Esophagus muscularis mucosa (tissue), 4 donors: ENCODE measurements around the gene POLN. TPM values are rescaled to one million over a fixed set of nuclear protein-coding genes. Genes with fewer than 3 reads are reported as not detected.

Experiments used
- DNase-seq: peaks from one replicate; pipeline ENCODE4 v3.0.0-alpha.2; 2017; ENCODE audit errors: extremely low spot score
- H3K27ac ChIP-seq, 4 donors: fragments of 200-600 bp; sonication (generic); replicated peaks in 1 of 4; 1 replicate in 3 of 4; 2 replicates in 1 of 4; pipeline ENCODE4 v1.5.1; 2016 to 2019; ENCODE audit warnings: mild to moderate bottlenecking in 1 of 4
- H3K27me3 ChIP-seq, 4 donors: fragments of 200-600 bp; sonication (generic); one replicate each; pipeline versions ENCODE4 v1.5.1 to v1.6.0; 2016 to 2019
- H3K36me3 ChIP-seq, 4 donors: fragments of 200-600 bp; sonication (generic); one replicate each; pipeline ENCODE4 v1.5.1; 2016 to 2019
- H3K4me1 ChIP-seq, 4 donors: fragments of 200-600 bp; sonication (generic); one replicate each; pipeline ENCODE4 v1.5.1; 2016 to 2019
- H3K4me3 ChIP-seq, 4 donors: fragments of 200-600 bp; sonication (generic); 1 replicate in 2 of 4; 2 replicates in 2 of 4; pipeline ENCODE4 v1.5.1; 2016 to 2019; ENCODE audit warnings: mild to moderate bottlenecking in 4 of 4, moderate library complexity in 1 of 4
- H3K9me3 ChIP-seq, 4 donors: fragments of 200-600 bp; sonication (generic); 1 replicate in 3 of 4; 2 replicates in 1 of 4; pipeline ENCODE4 v1.5.1; 2016 to 2019
- EP300 ChIP-seq: sonication (generic); formaldehyde crosslinking; IDR thresholded peaks from one replicate; pipeline ENCODE4 v1.6.1; 2017; ENCODE audit warnings: antibody characterized with exemption
- POLR2A ChIP-seq: fragments of 450-650 bp; IDR thresholded peaks from one replicate; pipeline ENCODE4 v1.6.1; 2017; ENCODE audit warnings: antibody characterized with exemption, moderate library complexity, mild to moderate bottlenecking, low read depth
- POLR2AphosphoS5 ChIP-seq, 2 donors: sonication (generic); formaldehyde crosslinking; IDR thresholded peaks; one replicate each; pipeline ENCODE4 v1.6.1; 2017; ENCODE audit warnings: antibody characterized with exemption in 2 of 2
- WGBS: methylation state at CpG from one replicate; pipeline ENCODE4 v1.1.5; 2018; 5-methylcytosine and 5-hydroxymethylcytosine counted together
- intact Hi-C: fragments of 100-400 bp; cut with DNase I; formaldehyde crosslinking; loops from one replicate; pipeline ENCODE4 v1.15.1; 2023
- total RNA-seq, 4 donors: library from RNA; depleted of rRNA; stranded (reverse); fragments of >200 nt; gene quantifications; one replicate each; pipeline versions ENCODE4 v1.1.0 to v1.2.1, GENCODE V29; 2016
- TF ChIP-seq, protein P1 (sequence below), 3 experiments: fragments of 200-600 bp in 2 of 3; fragments of 450-650 bp in 1 of 3; sonication (generic) in 2 of 3; IDR thresholded peaks; one replicate each; pipeline ENCODE4 v1.5.1; 2017 to 2019; ENCODE audit warnings: antibody characterized with exemption in 3 of 3, mild to moderate bottlenecking in 2 of 3, moderate library complexity in 1 of 3

The POLN gene
- total RNA-seq, 4 donors from 2014 or later: 1.2 to 3.3 (median 2.7) TPM

DNA sequence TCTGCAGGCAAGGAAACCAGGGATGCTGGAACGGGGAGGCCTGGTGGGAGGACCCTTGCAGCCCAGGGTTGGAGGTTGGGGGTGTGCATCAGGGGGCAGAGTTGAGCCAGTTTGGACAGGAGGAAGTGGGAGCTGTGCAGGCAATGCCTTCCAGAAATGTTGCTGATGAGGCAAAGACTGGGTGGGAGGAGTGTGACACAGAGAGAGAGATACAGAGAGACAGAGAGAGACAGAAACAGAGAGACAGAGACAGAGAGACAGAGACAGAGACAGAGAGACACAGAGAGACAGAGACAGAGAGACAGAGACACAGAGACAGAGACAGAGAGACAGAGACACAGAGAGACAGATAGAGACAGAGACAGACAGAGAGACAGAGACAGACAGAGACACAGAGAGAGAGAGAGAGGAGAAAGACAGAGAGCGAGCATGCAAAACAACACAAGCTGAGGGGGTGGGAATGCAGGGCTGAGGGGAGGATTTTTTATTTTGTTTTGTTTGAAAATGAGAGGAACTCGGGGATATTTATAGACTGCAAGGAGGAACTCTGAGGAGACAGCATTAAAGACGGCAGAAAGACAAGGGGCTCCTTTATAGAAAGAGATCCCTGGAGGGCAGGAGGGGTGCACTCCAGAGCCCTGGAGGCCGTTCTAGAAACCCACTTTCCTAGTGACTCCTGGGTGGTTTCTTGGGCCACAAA is 1.9 kb upstream of the POLN start:
- intact Hi-C loops: loop anchor here (2.0 to 5.0 kb wide), 3 partner anchors 17 to 218 kb away; partner anchors contain the start of genes CFAP99 and ZFYVE28
- peaks cover 43 to 69% (median 62%) of the 10 kb centered on the region in 4 donors for H3K4me1 ChIP-seq
- 25% methylated on average over 5 of the region's 5 CpGs for WGBS

GRCh38 chr4:2241003-2241402 is 918 bp downstream of the POLN start:
- TF ChIP-seq POLR2AphosphoS5 (IDR thresholded peaks at IDR 0.05): no peak
- no peak for TF ChIP-seq EP300
- no peak for TF ChIP-seq POLR2A
- peak overlapping the region in 3 of 4 donors; percentile 77 to 89 (median 80) for H3K27ac ChIP-seq
- 8% methylated on average over 7 of the region's 7 CpGs for WGBS
- intact Hi-C loops: loop anchor here (5.0 kb wide), 2 partner anchors 176 to 221 kb away; partner anchors contain the start of genes CFAP99 and ZFYVE28
- H3K27me3 ChIP-seq: no peaks in the 10 kb centered on the region
- H3K9me3 ChIP-seq: no peaks in the 10 kb centered on the region
- H3K36me3 ChIP-seq: peaks cover 0 to 20% (median 7%) of the 10 kb centered on the region in 4 donors
- peak overlapping the region; percentile 75 to 94 (median 84) for H3K4me3 ChIP-seq
- peaks cover 51 to 87% (median 81%) of the 10 kb centered on the region in 4 donors for H3K4me1 ChIP-seq
- DNase-seq: no peak

More for the DNA sequence above, 1.9 kb upstream of the POLN start:
- Histone ChIP-seq H3K27ac (peak overlapping the region; percentile 29 to 49 (median 40)), H3K4me3 (no peak overlapping the region), H3K36me3 (peaks cover 5 to 25% (median 22%) of the 10 kb centered on the region in 4 donors), H3K27me3 (no peaks in the 10 kb centered on the region), H3K9me3 (no peaks in the 10 kb centered on the region)
- TF ChIP-seq, protein P1, sequence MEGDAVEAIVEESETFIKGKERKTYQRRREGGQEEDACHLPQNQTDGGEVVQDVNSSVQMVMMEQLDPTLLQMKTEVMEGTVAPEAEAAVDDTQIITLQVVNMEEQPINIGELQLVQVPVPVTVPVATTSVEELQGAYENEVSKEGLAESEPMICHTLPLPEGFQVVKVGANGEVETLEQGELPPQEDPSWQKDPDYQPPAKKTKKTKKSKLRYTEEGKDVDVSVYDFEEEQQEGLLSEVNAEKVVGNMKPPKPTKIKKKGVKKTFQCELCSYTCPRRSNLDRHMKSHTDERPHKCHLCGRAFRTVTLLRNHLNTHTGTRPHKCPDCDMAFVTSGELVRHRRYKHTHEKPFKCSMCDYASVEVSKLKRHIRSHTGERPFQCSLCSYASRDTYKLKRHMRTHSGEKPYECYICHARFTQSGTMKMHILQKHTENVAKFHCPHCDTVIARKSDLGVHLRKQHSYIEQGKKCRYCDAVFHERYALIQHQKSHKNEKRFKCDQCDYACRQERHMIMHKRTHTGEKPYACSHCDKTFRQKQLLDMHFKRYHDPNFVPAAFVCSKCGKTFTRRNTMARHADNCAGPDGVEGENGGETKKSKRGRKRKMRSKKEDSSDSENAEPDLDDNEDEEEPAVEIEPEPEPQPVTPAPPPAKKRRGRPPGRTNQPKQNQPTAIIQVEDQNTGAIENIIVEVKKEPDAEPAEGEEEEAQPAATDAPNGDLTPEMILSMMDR (IDR thresholded peaks at IDR 0.05): peak in 1 of 3 experiments; percentile 29
- TF ChIP-seq POLR2AphosphoS5 (IDR thresholded peaks at IDR 0.05): no peak
- TF ChIP-seq POLR2A: no peak
- no peak for DNase-seq

DNA sequence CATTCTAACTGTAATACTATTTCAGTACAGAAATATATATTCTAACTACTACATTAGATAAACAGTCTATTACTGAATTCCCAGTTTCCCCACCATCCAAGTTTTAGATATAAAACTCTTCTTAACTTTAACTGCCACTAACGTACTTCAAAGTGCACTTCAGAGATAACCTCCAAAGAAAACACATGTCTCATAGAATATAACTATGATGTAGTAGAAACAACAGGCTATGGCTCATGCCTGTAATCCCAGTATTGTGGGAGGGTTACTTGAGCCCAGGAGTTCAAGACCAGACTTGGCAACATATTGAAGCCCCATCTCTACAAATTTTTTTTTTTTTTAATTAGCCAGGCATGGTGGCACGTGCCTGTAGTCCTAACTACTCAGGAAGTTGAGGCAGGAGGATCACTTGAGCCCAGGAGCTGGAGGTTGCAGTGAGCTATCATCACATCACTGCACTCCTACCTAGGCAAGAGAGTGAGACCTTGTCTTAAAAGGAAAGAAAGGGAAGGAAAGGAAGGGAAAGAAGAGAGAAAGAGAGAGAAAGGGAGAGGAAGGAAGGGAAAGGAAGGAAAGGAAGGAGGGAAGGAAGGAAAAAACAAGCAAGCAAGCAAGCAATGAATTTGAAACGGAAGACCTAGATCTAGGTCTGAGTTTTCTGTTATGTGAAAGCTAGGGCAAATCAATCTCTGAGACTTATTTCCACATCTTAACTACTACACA is 4.8 kb downstream of the POLN start:
- Histone ChIP-seq H3K4me1 (peaks cover 32 to 50% (median 46%) of the 10 kb centered on the region in 4 donors), H3K9me3 (no peaks in the 10 kb centered on the region), H3K27ac (no peak overlapping the region), H3K36me3 (peaks cover 0 to 45% (median 27%) of the 10 kb centered on the region in 4 donors), H3K27me3 (no peaks in the 10 kb centered on the region), H3K4me3 (no peak overlapping the region)
- 47% methylated on average over 3 of the region's 3 CpGs for WGBS
- DNase-seq: no peak
- intact Hi-C loops: no loop called here
- TF ChIP-seq POLR2AphosphoS5 (IDR thresholded peaks at IDR 0.05): no peak
- TF ChIP-seq EP300: no peak
- TF ChIP-seq POLR2A: no peak
- TF ChIP-seq, protein P1 (IDR thresholded peaks at IDR 0.05): no peak

DNA sequence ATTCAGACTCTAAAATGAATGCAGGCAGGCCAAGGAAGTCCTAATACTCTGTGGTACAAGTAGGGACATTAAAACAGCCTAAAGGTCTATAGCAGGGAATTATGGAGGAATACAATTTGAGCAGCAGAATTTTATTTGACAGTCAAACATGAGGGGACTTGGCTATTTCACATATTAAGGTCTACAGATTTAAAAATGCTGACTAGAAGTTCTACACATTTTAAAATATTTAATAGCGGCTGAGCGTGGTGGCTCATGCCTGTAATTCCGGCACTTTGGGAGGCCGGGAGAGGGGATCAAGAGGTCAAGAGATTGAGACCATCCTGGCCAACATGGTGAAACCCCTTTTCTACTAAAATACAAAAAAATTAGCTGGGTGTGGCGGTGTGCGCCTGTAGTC is 10.8 kb downstream of the POLN start:
- Histone ChIP-seq H3K36me3 (peaks cover 0 to 47% (median 33%) of the 10 kb centered on the region in 4 donors), H3K27ac (no peak overlapping the region), H3K4me1 (no peaks in the 10 kb centered on the region), H3K9me3 (no peaks in the 10 kb centered on the region), H3K27me3 (no peaks in the 10 kb centered on the region), H3K4me3 (no peak overlapping the region)
- DNase-seq: no peak
- intact Hi-C loops: no loop called here
- TF ChIP-seq POLR2AphosphoS5 (IDR thresholded peaks at IDR 0.05): no peak
- TF ChIP-seq POLR2A: no peak
- TF ChIP-seq, protein P1 (IDR thresholded peaks at IDR 0.05): no peak
- no peak for TF ChIP-seq EP300
- 96% methylated on average over 6 of the region's 6 CpGs for WGBS

- Histone ChIP-seq H3K27ac (no peak overlapping the region), H3K27me3 (no peaks in the 10 kb centered on the region)
- WGBS: 82% methylated on average over 2 of the region's 2 CpGs
Measured at GRCh38 chr4:2226261-2226660, 15.7 kb downstream of the POLN start.

More at GRCh38 chr4:2226261-2226660, 15.7 kb downstream of the POLN start:
- H3K36me3 ChIP-seq: peaks cover 0 to 39% (median 20%) of the 10 kb centered on the region in 4 donors
- TF ChIP-seq EP300: no peak
- no peak for TF ChIP-seq POLR2A
- TF ChIP-seq, protein P1 (IDR thresholded peaks at IDR 0.05): no peak
- no peak for DNase-seq
- no peaks in the 10 kb centered on the region for H3K9me3 ChIP-seq
- intact Hi-C loops: no loop called here
- H3K4me3 ChIP-seq: no peak overlapping the region
- H3K4me1 ChIP-seq: no peaks in the 10 kb centered on the region
